ENCODE measurements around the gene MAP7. TPM values are rescaled to one million over a fixed set of nuclear protein-coding genes. Genes with fewer than 3 reads are reported as not detected.

Gene MAP7
- total RNA-seq, 4 donors from 2014 or later = 18.3 to 33.0 (median 28.2) TPM

DNA sequence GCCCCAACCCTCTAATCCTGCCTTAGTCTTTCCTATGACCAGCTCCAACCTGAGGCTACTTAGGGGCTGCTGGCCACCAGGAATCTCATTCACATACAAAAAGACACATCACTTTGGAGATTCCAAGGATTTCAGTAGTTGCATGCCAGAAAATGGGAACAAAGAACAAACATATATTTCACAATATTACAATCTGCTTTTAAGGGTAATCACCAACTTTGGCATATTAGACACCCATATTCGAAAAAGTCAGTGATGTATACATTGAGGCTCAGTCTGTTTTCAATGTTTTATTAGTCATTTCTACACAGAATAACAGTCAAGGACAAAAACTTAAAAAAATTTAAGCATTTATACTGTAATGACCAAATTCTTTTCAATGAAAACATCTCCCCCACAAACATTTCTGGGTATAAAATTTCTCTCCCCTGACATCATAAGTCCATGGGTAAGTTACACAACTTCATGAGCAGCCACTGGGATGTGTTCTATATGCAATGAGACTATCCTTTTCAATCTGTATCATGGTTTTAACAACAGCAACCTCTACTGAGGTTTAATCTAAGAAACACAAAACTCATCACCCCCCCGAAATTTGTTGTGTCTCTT lies 103.5 kb downstream of the MAP7 start:
- no peak overlapping the region for H3K27ac ChIP-seq

DNA sequence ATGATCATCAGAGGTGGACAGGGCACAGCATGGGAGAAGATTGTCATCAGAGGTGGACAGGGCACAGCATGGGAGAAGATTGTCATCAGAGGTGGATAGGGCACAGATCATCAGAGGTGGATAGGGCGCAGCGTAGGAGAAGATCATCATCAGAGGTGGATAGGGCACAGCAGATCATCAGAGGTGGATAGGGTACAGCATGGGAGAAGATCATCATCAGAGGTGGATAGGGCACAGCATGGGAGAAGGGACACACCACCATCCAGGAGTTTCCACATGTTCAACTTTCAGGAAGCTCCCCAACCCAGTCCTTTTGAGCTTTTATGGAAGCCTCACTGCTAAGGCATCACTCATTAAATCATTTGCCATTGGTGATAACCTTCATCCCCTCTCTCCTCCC lies 104.1 kb downstream of the MAP7 start:
- no peak for TF ChIP-seq POLR2A (IDR thresholded peaks at IDR 0.05)
- TF ChIP-seq, protein P1, sequence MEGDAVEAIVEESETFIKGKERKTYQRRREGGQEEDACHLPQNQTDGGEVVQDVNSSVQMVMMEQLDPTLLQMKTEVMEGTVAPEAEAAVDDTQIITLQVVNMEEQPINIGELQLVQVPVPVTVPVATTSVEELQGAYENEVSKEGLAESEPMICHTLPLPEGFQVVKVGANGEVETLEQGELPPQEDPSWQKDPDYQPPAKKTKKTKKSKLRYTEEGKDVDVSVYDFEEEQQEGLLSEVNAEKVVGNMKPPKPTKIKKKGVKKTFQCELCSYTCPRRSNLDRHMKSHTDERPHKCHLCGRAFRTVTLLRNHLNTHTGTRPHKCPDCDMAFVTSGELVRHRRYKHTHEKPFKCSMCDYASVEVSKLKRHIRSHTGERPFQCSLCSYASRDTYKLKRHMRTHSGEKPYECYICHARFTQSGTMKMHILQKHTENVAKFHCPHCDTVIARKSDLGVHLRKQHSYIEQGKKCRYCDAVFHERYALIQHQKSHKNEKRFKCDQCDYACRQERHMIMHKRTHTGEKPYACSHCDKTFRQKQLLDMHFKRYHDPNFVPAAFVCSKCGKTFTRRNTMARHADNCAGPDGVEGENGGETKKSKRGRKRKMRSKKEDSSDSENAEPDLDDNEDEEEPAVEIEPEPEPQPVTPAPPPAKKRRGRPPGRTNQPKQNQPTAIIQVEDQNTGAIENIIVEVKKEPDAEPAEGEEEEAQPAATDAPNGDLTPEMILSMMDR (IDR thresholded peaks at IDR 0.05) = no peak
- H3K36me3 ChIP-seq = no peaks in the 10 kb centered on the region
- H3K4me1 ChIP-seq = no peaks in the 10 kb centered on the region
- DNase-seq = no peak
- intact Hi-C loops (cut with DNase I) = no loop called here
- H3K4me3 ChIP-seq = no peak overlapping the region
- H3K27ac ChIP-seq = no peak overlapping the region
- H3K27me3 ChIP-seq = no peaks in the 10 kb centered on the region
- WGBS, 2 donors = 80 to 89% methylated on average over 2 of the region's 2 CpGs
- H3K9me3 ChIP-seq = peaks cover 0 to under 1% (median 0%) of the 10 kb centered on the region in 3 donors

More for the DNA sequence above, 103.5 kb downstream of the MAP7 start:
- intact Hi-C loops (cut with DNase I) = no loop called here
- no peak for TF ChIP-seq POLR2A (IDR thresholded peaks at IDR 0.05)
- TF ChIP-seq, protein P1 (IDR thresholded peaks at IDR 0.05) = no peak
- Histone ChIP-seq H3K9me3 (peaks cover 0 to 6% (median 0%) of the 10 kb centered on the region in 3 donors), H3K27me3 (no peaks in the 10 kb centered on the region), H3K36me3 (no peaks in the 10 kb centered on the region), H3K4me1 (no peaks in the 10 kb centered on the region), H3K4me3 (no peak overlapping the region)
- WGBS, 2 donors = 70 to 81% methylated on average over 2 of the region's 2 CpGs
- DNase-seq = no peak

DNA sequence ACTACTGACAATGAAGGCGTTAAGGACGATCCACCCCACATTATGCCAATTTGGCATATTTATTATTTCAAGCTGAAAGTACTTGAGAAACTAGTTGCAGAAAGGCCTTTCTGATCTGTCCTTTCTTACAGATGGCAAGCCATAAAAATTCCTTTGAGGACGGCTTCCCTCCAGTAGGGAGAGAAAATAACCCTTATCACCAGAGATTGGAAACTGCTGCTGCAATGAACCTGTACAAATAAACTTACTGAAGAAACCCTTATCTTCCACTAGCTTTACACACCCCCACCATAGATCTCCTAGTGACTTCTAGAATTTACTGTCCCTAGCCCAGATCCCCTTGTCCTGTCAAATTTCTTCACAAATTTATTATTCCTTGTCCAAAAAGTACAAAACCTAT lies 105.2 kb downstream of the MAP7 start:
- H3K4me3 ChIP-seq = no peak overlapping the region
- no peak for TF ChIP-seq POLR2A (IDR thresholded peaks at IDR 0.05)
- TF ChIP-seq, protein P1 (IDR thresholded peaks at IDR 0.05) = no peak
- no peaks in the 10 kb centered on the region for H3K27me3 ChIP-seq
- intact Hi-C loops (cut with DNase I) = no loop called here
- no peaks in the 10 kb centered on the region for H3K9me3 ChIP-seq
- DNase-seq = no peak
- H3K4me1 ChIP-seq = peaks cover 0 to 8% (median 0%) of the 10 kb centered on the region in 3 donors
- no peak overlapping the region for H3K27ac ChIP-seq
- no peaks in the 10 kb centered on the region for H3K36me3 ChIP-seq
- 58 to 84% methylated on average over 3 of the region's 3 CpGs for WGBS, 2 donors

DNA sequence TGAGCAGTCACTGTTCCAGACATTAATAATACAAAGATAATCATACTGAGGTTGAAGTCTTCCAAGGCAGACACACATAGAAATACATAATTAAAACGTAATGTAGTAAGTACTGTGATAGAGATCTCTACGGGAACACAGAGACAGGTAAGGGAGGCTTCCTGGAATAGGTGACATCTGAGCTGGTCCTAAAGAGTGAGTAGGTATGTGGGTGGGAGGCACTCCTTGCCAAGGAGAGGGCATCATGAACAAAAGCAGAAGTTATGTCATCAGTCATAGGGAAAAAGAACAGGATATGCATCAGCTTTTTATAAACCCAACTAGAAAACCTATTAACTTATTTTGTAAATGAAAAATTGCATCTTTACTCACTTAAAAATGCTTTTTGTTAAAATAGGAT lies 110.0 kb downstream of the MAP7 start:
- 19 to 35% methylated on average over 2 of the region's 2 CpGs for WGBS, 2 donors
- no peak for DNase-seq

More for the DNA sequence above, 110.0 kb downstream of the MAP7 start:
- H3K27ac ChIP-seq = peak overlapping the region; percentile 68 to 77 (median 71)
- no peak for TF ChIP-seq POLR2A (IDR thresholded peaks at IDR 0.05)
- TF ChIP-seq, protein P1 (IDR thresholded peaks at IDR 0.05) = no peak
- peaks cover 0 to 37% (median 0%) of the 10 kb centered on the region in 3 donors for H3K4me1 ChIP-seq
- no peak overlapping the region for H3K4me3 ChIP-seq
- H3K36me3 ChIP-seq = no peaks in the 10 kb centered on the region
- intact Hi-C loops (cut with DNase I) = loop anchor here (5.0 kb wide), 1 partner anchor 53 kb away; no protein-coding TSS in a partner anchor
- no peaks in the 10 kb centered on the region for H3K27me3 ChIP-seq
- no peaks in the 10 kb centered on the region for H3K9me3 ChIP-seq

Measured in esophagus squamous epithelium (tissue), 5 donors.